WTC11 (cell line): Measurements from ENCODE around the gene GGTLC2. TPM values are rescaled to one million over a fixed set of nuclear protein-coding genes. Genes with fewer than 3 reads are reported as not detected.

ENCODE experiments used
- ATAC-seq: fragments of 200-7000 bp; cut with Tn5 transposase; 2 replicates; pipeline ENCODE4 v1.10.0; 2021; ENCODE audit warnings: mild to moderate bottlenecking, moderate library complexity
- CTCF ChIA-PET: fragments of 300-600 bp; sonication (Branson Sonifier 250); formaldehyde crosslinking; loops from one replicate; lab custom pipeline; 2021; ENCODE audit warnings: antibody characterized with exemption; lab: Charles Lee
- POLR2A ChIA-PET: fragments of 350-600 bp; sonication (Branson Sonifier 250); formaldehyde crosslinking; loops from one replicate; lab custom pipeline; 2021; ENCODE audit warnings: antibody characterized with exemption; lab: Charles Lee
- DNase-seq: peaks from one replicate; pipeline ENCODE4 v3.0.0; 2021; ENCODE audit warnings: low spot score
- H3K27ac Mint-ChIP-seq: 2 replicates; pipeline ENCODE4 v1.8.0; 2021; ENCODE audit warnings: mixed read lengths
- H3K27me3 Mint-ChIP-seq: 2 replicates; pipeline ENCODE4 v1.8.0; 2021; ENCODE audit warnings: low read depth, mild to moderate bottlenecking, moderate library complexity, mixed read lengths
- H3K36me3 Mint-ChIP-seq: 2 replicates; pipeline ENCODE4 v1.8.0; 2021; ENCODE audit warnings: mixed read lengths
- H3K4me1 Mint-ChIP-seq: 2 replicates; pipeline ENCODE4 v1.8.0; 2022; ENCODE audit warnings: mixed read lengths
- H3K4me3 Mint-ChIP-seq: 2 replicates; pipeline ENCODE4 v1.8.0; 2021; ENCODE audit warnings: mild to moderate bottlenecking, moderate library complexity, mixed read lengths
- H3K9me3 Mint-ChIP-seq: 2 replicates; pipeline ENCODE4 v1.8.0; 2021; ENCODE audit warnings: mixed read lengths
- ATF2 ChIP-seq: sonication (generic); formaldehyde crosslinking; IDR thresholded peaks from 2 replicates; pipeline ENCODE4 v1.8.1; 2022; ENCODE audit warnings: low read depth, missing genetic modification reagents, borderline replicate concordance
- CDX4 ChIP-seq: fragments of 250-450 bp; sonication (Bioruptor Pico); IDR thresholded peaks from 2 replicates; pipeline ENCODE4 v1.9.0; 2021; ENCODE audit warnings: moderate library complexity, mild to moderate bottlenecking, inconsistent platforms, borderline replicate concordance
- CREM ChIP-seq: sonication (generic); formaldehyde crosslinking; IDR thresholded peaks from 2 replicates; pipeline ENCODE4 v1.8.1; 2022; ENCODE audit warnings: mild to moderate bottlenecking, missing genetic modification reagents, moderate library complexity
- E2F4 ChIP-seq: sonication (generic); formaldehyde crosslinking; IDR thresholded peaks from 2 replicates; pipeline ENCODE4 v1.8.1; 2022; ENCODE audit warnings: low read depth, mild to moderate bottlenecking, moderate library complexity, missing genetic modification reagents, borderline replicate concordance
- EMX1 ChIP-seq: fragments of 250-450 bp; sonication (Bioruptor Pico); IDR thresholded peaks from 2 replicates; pipeline ENCODE4 v1.8.0; 2021; ENCODE audit warnings: mild to moderate bottlenecking
- FOXJ3 ChIP-seq: sonication (generic); formaldehyde crosslinking; IDR thresholded peaks from 2 replicates; pipeline ENCODE4 v1.9.0; 2021; ENCODE audit warnings: missing genetic modification reagents, mild to moderate bottlenecking, borderline replicate concordance
- GTF2I ChIP-seq: fragments of 250-450 bp; sonication (Bioruptor Pico); conservative IDR thresholded peaks from 2 replicates; pipeline ENCODE4 v1.4.0; 2021; ENCODE audit warnings: mild to moderate bottlenecking
- KAT7 ChIP-seq: sonication (generic); formaldehyde crosslinking; IDR thresholded peaks from 2 replicates; pipeline ENCODE4 v1.8.1; 2023; ENCODE audit warnings: missing genetic modification reagents, mild to moderate bottlenecking, borderline replicate concordance
- PRDM15 ChIP-seq: sonication (generic); formaldehyde crosslinking; IDR thresholded peaks from 2 replicates; pipeline ENCODE4 v1.8.0; 2022; ENCODE audit warnings: missing genetic modification reagents
- PRRX2 ChIP-seq: fragments of 250-450 bp; sonication (Bioruptor Pico); IDR thresholded peaks from 2 replicates; pipeline ENCODE4 v1.8.0; 2021; ENCODE audit warnings: mild to moderate bottlenecking
- SOX15 ChIP-seq: fragments of 250-450 bp; sonication (Bioruptor Pico); IDR thresholded peaks from 2 replicates; pipeline ENCODE4 v1.9.0; 2021; ENCODE audit warnings: mild to moderate bottlenecking
- STAT6 ChIP-seq: sonication (generic); formaldehyde crosslinking; conservative IDR thresholded peaks from 2 replicates; pipeline ENCODE4 v1.8.1; 2023; ENCODE audit warnings: mild to moderate bottlenecking, low read depth, missing genetic modification reagents, moderate library complexity
- ZBTB21 ChIP-seq: sonication (generic); formaldehyde crosslinking; IDR thresholded peaks from 2 replicates; pipeline ENCODE4 v1.8.1; 2023; ENCODE audit warnings: mild to moderate bottlenecking, missing genetic modification reagents, borderline replicate concordance
- ZMAT4 ChIP-seq: fragments of 250-450 bp; sonication (Bioruptor Pico); IDR thresholded peaks from 2 replicates; pipeline ENCODE4 v1.9.0; 2021; ENCODE audit warnings: mild to moderate bottlenecking
- ZNF232 ChIP-seq: sonication (generic); formaldehyde crosslinking; IDR thresholded peaks from 2 replicates; pipeline ENCODE4 v1.8.0; 2022; ENCODE audit warnings: mild to moderate bottlenecking, missing genetic modification reagents
- ZNF281 ChIP-seq: sonication (generic); formaldehyde crosslinking; IDR thresholded peaks from 2 replicates; pipeline ENCODE4 v1.8.0; 2023; ENCODE audit warnings: mild to moderate bottlenecking, missing genetic modification reagents
- total RNA-seq: library from RNA; stranded (reverse); gene quantifications from 3 replicates; pipeline ENCODE4 v1.2.3, GENCODE V29; 2021
- TF ChIP-seq, protein P1 (sequence below): sonication (generic); formaldehyde crosslinking; IDR thresholded peaks from 2 replicates; pipeline ENCODE4 v1.8.1; 2023; ENCODE audit warnings: mild to moderate bottlenecking, missing genetic modification reagents, moderate library complexity
- TF ChIP-seq, protein P2 (sequence below): sonication (generic); formaldehyde crosslinking; IDR thresholded peaks from 2 replicates; pipeline ENCODE4 v1.8.0; 2023; ENCODE audit warnings: missing genetic modification reagents, mild to moderate bottlenecking, borderline replicate concordance

The GGTLC2 gene
- total RNA-seq, 1 experiment from 2014 or later, result not detected

DNA sequence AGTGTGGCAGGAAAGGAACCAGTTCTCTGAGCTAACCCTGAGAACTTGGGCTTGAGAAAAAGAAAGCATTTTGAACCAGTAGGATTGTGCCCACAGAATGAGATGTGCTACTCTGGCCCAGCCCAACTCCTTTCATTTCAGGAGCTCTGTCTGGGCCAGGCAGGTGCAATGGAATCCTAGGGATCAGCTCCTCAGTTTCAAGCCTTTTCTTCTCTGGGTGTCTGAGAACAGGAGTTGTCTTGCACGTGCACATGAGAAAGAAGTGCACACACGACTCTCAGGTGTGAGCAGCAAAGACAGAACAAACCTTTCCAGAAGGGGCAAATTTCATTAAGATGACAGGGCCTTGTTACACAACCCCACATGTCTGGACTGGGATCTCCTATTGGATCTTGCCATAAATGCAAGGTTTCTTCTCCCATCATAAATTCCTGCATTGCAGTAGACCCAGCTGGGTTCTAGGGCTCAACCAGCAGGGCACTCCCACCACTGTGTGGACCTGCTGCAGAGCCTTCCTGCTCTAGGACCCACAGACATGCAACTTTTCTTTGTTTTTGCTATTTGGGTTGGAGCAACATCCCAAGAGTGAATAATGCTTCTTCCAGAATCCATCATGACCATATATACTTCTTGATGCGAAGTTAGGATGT is 24.5 kb upstream of the GGTLC2 start:
- Mint-ChIP-seq H3K27ac (no peak overlapping the region), H3K4me3 (no peak overlapping the region), H3K27me3 (peaks cover 94% of the 10 kb centered on the region), H3K36me3 (no peaks in the 10 kb centered on the region), H3K4me1 (peaks cover 6% of the 10 kb centered on the region), H3K9me3 (peaks cover 7% of the 10 kb centered on the region)
- ATAC-seq (no peak), DNase-seq (no peak)
- POLR2A ChIA-PET, result no interaction called here
- CTCF ChIA-PET, result interaction anchor here (1.0 to 1.6 kb wide), 6 partner anchors 28 to 125 kb away, joined by 3 to 5 read pairs (median 3); partner anchors contain the start of gene ZNF280B
- no peak for TF ChIP-seq PRDM15 (CRISPR knock-in tag)
- no peak for TF ChIP-seq STAT6 (CRISPR knock-in tag)
- no peak for TF ChIP-seq SOX15
- TF ChIP-seq ZNF281 (CRISPR knock-in tag), result no peak
- no peak for TF ChIP-seq CREM
- TF ChIP-seq ATF2 (CRISPR knock-in tag), result no peak
- TF ChIP-seq ZNF232 (CRISPR knock-in tag), result no peak
- no peak for TF ChIP-seq ZMAT4 (CRISPR knock-in tag)
- no peak for TF ChIP-seq PRRX2 (CRISPR knock-in tag)
- TF ChIP-seq FOXJ3 (CRISPR knock-in tag), result no peak
- no peak for TF ChIP-seq GTF2I (CRISPR knock-in tag)
- TF ChIP-seq ZBTB21 (CRISPR knock-in tag), result no peak
- no peak for TF ChIP-seq EMX1
- TF ChIP-seq E2F4 (CRISPR knock-in tag), result no peak
- TF ChIP-seq, protein P1, sequence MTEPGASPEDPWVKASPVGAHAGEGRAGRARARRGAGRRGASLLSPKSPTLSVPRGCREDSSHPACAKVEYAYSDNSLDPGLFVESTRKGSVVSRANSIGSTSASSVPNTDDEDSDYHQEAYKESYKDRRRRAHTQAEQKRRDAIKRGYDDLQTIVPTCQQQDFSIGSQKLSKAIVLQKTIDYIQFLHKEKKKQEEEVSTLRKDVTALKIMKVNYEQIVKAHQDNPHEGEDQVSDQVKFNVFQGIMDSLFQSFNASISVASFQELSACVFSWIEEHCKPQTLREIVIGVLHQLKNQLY (CRISPR knock-in tag), result no peak
- TF ChIP-seq CDX4 (CRISPR knock-in tag), result no peak
- TF ChIP-seq, protein P2, sequence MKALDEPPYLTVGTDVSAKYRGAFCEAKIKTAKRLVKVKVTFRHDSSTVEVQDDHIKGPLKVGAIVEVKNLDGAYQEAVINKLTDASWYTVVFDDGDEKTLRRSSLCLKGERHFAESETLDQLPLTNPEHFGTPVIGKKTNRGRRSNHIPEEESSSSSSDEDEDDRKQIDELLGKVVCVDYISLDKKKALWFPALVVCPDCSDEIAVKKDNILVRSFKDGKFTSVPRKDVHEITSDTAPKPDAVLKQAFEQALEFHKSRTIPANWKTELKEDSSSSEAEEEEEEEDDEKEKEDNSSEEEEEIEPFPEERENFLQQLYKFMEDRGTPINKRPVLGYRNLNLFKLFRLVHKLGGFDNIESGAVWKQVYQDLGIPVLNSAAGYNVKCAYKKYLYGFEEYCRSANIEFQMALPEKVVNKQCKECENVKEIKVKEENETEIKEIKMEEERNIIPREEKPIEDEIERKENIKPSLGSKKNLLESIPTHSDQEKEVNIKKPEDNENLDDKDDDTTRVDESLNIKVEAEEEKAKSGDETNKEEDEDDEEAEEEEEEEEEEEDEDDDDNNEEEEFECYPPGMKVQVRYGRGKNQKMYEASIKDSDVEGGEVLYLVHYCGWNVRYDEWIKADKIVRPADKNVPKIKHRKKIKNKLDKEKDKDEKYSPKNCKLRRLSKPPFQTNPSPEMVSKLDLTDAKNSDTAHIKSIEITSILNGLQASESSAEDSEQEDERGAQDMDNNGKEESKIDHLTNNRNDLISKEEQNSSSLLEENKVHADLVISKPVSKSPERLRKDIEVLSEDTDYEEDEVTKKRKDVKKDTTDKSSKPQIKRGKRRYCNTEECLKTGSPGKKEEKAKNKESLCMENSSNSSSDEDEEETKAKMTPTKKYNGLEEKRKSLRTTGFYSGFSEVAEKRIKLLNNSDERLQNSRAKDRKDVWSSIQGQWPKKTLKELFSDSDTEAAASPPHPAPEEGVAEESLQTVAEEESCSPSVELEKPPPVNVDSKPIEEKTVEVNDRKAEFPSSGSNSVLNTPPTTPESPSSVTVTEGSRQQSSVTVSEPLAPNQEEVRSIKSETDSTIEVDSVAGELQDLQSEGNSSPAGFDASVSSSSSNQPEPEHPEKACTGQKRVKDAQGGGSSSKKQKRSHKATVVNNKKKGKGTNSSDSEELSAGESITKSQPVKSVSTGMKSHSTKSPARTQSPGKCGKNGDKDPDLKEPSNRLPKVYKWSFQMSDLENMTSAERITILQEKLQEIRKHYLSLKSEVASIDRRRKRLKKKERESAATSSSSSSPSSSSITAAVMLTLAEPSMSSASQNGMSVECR (CRISPR knock-in tag), result no peak
- no peak for TF ChIP-seq KAT7 (CRISPR knock-in tag)
